Choroid plexus epithelial cell (primary cell): ENCODE measurements around the gene MICU2.

ENCODE experiments used
- DNase-seq: peaks from one replicate; pipeline ENCODE4 v3.0.0-alpha.2; 2010; ENCODE audit warnings: low read depth
- H3K4me3 ChIP-seq: 2 replicates; pipeline ENCODE4 v1.5.1; 2011; ENCODE audit warnings: low read depth, mild to moderate bottlenecking, control low read depth, low read length, moderate library complexity
- CTCF ChIP-seq: conservative IDR thresholded peaks from 2 replicates; pipeline ENCODE4 v1.5.1; 2011; ENCODE audit warnings: low read depth, mild to moderate bottlenecking, control low read depth, inconsistent platforms, low read length, moderate library complexity

Gene MICU2

GRCh38 chr13:21504379-21504778, 99.6 kb downstream of the MICU2 start:
- no peak overlapping the region for H3K4me3 ChIP-seq
- no peak for TF ChIP-seq CTCF
- DNase-seq, result no peak

- DNase-seq, result no peak
- peak; percentile 11 for TF ChIP-seq CTCF
- no peak overlapping the region for H3K4me3 ChIP-seq
These were observed 102.3 kb downstream of the MICU2 start for GRCh38 chr13:21501686-21502085.

- no peak for DNase-seq
- TF ChIP-seq CTCF, result no peak
- no peak overlapping the region for H3K4me3 ChIP-seq
These were observed 117.6 kb downstream of the MICU2 start for GRCh38 chr13:21486322-21486721.

GRCh38 chr13:21483748-21484147, 120.2 kb downstream of the MICU2 start:
- TF ChIP-seq CTCF, result no peak
- no peak overlapping the region for H3K4me3 ChIP-seq
- DNase-seq, result no peak

GRCh38 chr13:21481359-21481758, 122.6 kb downstream of the MICU2 start:
- TF ChIP-seq CTCF, result no peak
- DNase-seq, result no peak
- H3K4me3 ChIP-seq, result no peak overlapping the region

GRCh38 chr13:21478881-21479808, 124.8 kb downstream of the MICU2 start:
- H3K4me3 ChIP-seq, result peak overlapping the region; percentile 44
- peak; percentile 59 for TF ChIP-seq CTCF
- DNase-seq, result peak; percentile 88
